HepG2 (cell line): ENCODE results near the gene IL2RA. TPM values are rescaled to one million over a fixed set of nuclear protein-coding genes. Genes with fewer than 3 reads are reported as not detected.

Source experiments
- AKAP8 ChIP-seq: sonication (generic); formaldehyde crosslinking; IDR thresholded peaks from 2 replicates; pipeline ENCODE4 v1.5.1; 2020; ENCODE audit warnings: mild to moderate bottlenecking, missing genetic modification reagents
- BHLHE40 ChIP-seq: IDR thresholded peaks from 2 replicates; pipeline ENCODE4 v1.6.1; 2011; ENCODE audit warnings: low read length, improper control_type of control experiment
- HNF1B ChIP-seq: sonication (generic); formaldehyde crosslinking; IDR thresholded peaks from 2 replicates; pipeline ENCODE4 v1.5.1; 2020; ENCODE audit warnings: mild to moderate bottlenecking, moderate library complexity, missing genetic modification reagents
- HOMEZ ChIP-seq: IDR thresholded peaks from 2 replicates; pipeline ENCODE4 v1.6.1; 2016; ENCODE audit warnings: low read depth
- KDM2A ChIP-seq: sonication (generic); formaldehyde crosslinking; IDR thresholded peaks from 2 replicates; pipeline ENCODE4 v1.4.0; 2020; ENCODE audit warnings: low read depth, missing genetic modification reagents, borderline replicate concordance
- LRRFIP1 ChIP-seq: sonication (generic); formaldehyde crosslinking; conservative IDR thresholded peaks from 2 replicates; pipeline ENCODE4 v1.4.0; 2020; ENCODE audit warnings: missing genetic modification reagents
- MYC ChIP-seq: sonication (generic); formaldehyde crosslinking; IDR thresholded peaks from 2 replicates; pipeline ENCODE4 v1.9.0; 2021; ENCODE audit warnings: missing genetic modification reagents, borderline replicate concordance
- PLRG1 ChIP-seq: fragments of 450-650 bp; conservative IDR thresholded peaks from 2 replicates; pipeline ENCODE4 v1.6.1; 2016
- RBAK ChIP-seq: sonication (generic); formaldehyde crosslinking; IDR thresholded peaks from 2 replicates; pipeline ENCODE4 v1.5.1; 2020; ENCODE audit warnings: mild to moderate bottlenecking, missing genetic modification reagents
- SMAD3 ChIP-seq: sonication (generic); formaldehyde crosslinking; IDR thresholded peaks from 2 replicates; pipeline ENCODE4 v1.4.0; 2020; ENCODE audit warnings: missing genetic modification reagents
- STAG1 ChIP-seq: sonication (generic); formaldehyde crosslinking; IDR thresholded peaks from 2 replicates; pipeline ENCODE4 v1.4.0; 2020; ENCODE audit warnings: missing genetic modification reagents
- THAP11 ChIP-seq: IDR thresholded peaks from 2 replicates; pipeline ENCODE4 v1.6.1; 2016; ENCODE audit warnings: missing biosample characterization, missing genetic modification reagents
- ZNF619 ChIP-seq: sonication (generic); formaldehyde crosslinking; IDR thresholded peaks from 2 replicates; pipeline ENCODE4 v1.4.0; 2020; ENCODE audit warnings: mild to moderate bottlenecking, missing genetic modification reagents
- polyA plus RNA-seq, 8 experiments: library from polyadenylated mRNA; depleted of rRNA in 3 of 8; stranded (reverse) in 7 of 8; unstranded in 1 of 8; fragments of >200 nt; fragmentation: Illumina TruSeq in 4 of 8; extraction: Trizol in 4 of 8; gene quantifications; 2 replicates each; pipeline versions ENCODE4 v1.2.1 to v1.2.3, GENCODE V29; 2011 to 2016; ENCODE audit warnings: low read depth in 4 of 8, missing spikeins in 1 of 8, mixed read lengths in 1 of 8; ENCODE audit not compliant: insufficient read depth in 1 of 8
- total RNA-seq, 5 experiments: library from RNA; depleted of rRNA; stranded (reverse); fragments of >200 nt; fragmentation: Illumina TruSeq; extraction: Trizol; gene quantifications; 2 replicates each; pipeline ENCODE4 v1.2.3, GENCODE V29; 2016; ENCODE audit warnings: low read depth in 1 of 5
- TF ChIP-seq, protein P1 (sequence below): sonication (generic); formaldehyde crosslinking; IDR thresholded peaks from 2 replicates; pipeline ENCODE4 v1.4.0; 2020; ENCODE audit warnings: missing genetic modification reagents, mild to moderate bottlenecking, borderline replicate concordance
- TF ChIP-seq, protein P2 (sequence below): sonication (generic); formaldehyde crosslinking; IDR thresholded peaks from 2 replicates; pipeline ENCODE4 v1.4.0; 2020; ENCODE audit warnings: missing genetic modification reagents; ENCODE audit errors: not compliant biosample characterization
- TF ChIP-seq, protein P3 (sequence below): sonication (generic); formaldehyde crosslinking; IDR thresholded peaks from 2 replicates; pipeline ENCODE4 v1.8.1; 2023; ENCODE audit warnings: missing genetic modification reagents, inconsistent platforms, borderline replicate concordance
- TF ChIP-seq, protein P4 (sequence below), 2 experiments: sonication (generic) in 1 of 2; formaldehyde crosslinking in 1 of 2; IDR thresholded peaks; 2 replicates each; pipeline versions ENCODE4 v1.4.0 to v1.6.1; 2018 to 2020; ENCODE audit warnings: missing genetic modification reagents in 2 of 2, borderline replicate concordance in 1 of 2, low read depth in 1 of 2, mild to moderate bottlenecking in 1 of 2, missing biosample characterization in 1 of 2

IL2RA gene
- total and polyA plus RNA-seq, 2 of the 13 experiments (the other 11 are each of a cell fraction or from before 2014, with no cell fraction given), result not detected

GRCh38 chr10:6086375-6087233 lies 24.4 kb upstream of the IL2RA start (continued):
- TF ChIP-seq, protein P1, sequence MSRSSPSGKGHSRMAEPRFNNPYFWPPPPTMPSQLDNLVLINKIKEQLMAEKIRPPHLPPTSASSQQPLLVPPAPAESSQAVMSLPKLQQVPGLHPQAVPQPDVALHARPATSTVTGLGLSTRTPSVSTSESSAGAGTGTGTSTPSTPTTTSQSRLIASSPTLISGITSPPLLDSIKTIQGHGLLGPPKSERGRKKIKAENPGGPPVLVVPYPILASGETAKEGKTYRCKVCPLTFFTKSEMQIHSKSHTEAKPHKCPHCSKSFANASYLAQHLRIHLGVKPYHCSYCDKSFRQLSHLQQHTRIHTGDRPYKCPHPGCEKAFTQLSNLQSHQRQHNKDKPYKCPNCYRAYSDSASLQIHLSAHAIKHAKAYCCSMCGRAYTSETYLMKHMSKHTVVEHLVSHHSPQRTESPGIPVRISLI, result no peak
- TF ChIP-seq THAP11 (CRISPR knock-in tag), result peak; percentile 20; the same call in 1 of the 2 replicates
- TF ChIP-seq KDM2A (CRISPR knock-in tag), result peak; percentile 61; the same call in 1 of the 2 replicates
- no peak for TF ChIP-seq ZNF619
- TF ChIP-seq, protein P2, sequence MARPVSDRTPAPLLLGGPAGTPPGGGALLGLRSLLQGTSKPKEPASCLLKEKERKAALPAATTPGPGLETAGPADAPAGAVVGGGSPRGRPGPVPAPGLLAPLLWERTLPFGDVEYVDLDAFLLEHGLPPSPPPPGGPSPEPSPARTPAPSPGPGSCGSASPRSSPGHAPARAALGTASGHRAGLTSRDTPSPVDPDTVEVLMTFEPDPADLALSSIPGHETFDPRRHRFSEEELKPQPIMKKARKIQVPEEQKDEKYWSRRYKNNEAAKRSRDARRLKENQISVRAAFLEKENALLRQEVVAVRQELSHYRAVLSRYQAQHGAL (CRISPR knock-in tag), result no peak
- TF ChIP-seq LRRFIP1 (CRISPR knock-in tag), result no peak
- TF ChIP-seq MYC, result no peak
- TF ChIP-seq PLRG1, result no peak
- no peak for TF ChIP-seq AKAP8 (CRISPR knock-in tag)
- TF ChIP-seq SMAD3 (CRISPR knock-in tag), result peak; percentile 46; the same call in 1 of the 2 replicates
- peak; percentile 59; the same call in 1 of the 2 replicates for TF ChIP-seq HNF1B (CRISPR knock-in tag)
- peak; percentile 23; the same call in 1 of the 2 replicates for TF ChIP-seq HOMEZ (CRISPR knock-in tag)
- TF ChIP-seq, protein P3, sequence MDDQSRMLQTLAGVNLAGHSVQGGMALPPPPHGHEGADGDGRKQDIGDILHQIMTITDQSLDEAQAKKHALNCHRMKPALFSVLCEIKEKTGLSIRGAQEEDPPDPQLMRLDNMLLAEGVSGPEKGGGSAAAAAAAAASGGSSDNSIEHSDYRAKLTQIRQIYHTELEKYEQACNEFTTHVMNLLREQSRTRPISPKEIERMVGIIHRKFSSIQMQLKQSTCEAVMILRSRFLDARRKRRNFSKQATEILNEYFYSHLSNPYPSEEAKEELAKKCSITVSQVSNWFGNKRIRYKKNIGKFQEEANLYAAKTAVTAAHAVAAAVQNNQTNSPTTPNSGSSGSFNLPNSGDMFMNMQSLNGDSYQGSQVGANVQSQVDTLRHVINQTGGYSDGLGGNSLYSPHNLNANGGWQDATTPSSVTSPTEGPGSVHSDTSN (CRISPR knock-in tag), result no peak
- TF ChIP-seq, protein P4, sequence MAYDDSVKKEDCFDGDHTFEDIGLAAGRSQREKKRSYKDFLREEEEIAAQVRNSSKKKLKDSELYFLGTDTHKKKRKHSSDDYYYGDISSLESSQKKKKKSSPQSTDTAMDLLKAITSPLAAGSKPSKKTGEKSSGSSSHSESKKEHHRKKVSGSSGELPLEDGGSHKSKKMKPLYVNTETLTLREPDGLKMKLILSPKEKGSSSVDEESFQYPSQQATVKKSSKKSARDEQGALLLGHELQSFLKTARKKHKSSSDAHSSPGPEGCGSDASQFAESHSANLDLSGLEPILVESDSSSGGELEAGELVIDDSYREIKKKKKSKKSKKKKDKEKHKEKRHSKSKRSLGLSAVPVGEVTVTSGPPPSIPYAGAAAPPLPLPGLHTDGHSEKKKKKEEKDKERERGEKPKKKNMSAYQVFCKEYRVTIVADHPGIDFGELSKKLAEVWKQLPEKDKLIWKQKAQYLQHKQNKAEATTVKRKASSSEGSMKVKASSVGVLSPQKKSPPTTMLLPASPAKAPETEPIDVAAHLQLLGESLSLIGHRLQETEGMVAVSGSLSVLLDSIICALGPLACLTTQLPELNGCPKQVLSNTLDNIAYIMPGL (CRISPR knock-in tag; IDR thresholded peaks at IDR 0.05; ENCODE audit: borderline replicate concordance in 1 of 2, low read depth in 1 of 2), result peak; percentile 73 to 89
- TF ChIP-seq STAG1 (CRISPR knock-in tag), result peak; percentile 55
- no peak for TF ChIP-seq RBAK (CRISPR knock-in tag)
- peak; percentile 77 for TF ChIP-seq BHLHE40
